Large intestine (tissue), 12 donors: ENCODE data around the gene ARVCF. TPM values are rescaled to one million over a fixed set of nuclear protein-coding genes. Genes with fewer than 3 reads are reported as not detected.

ENCODE experiments used
- DNase-seq, 2 donors: peaks; one replicate each; pipeline versions ENCODE4 v3.0.0 to v3.0.0-alpha.2; 2013
- H3K27ac ChIP-seq: one replicate; pipeline ENCODE4 v1.5.1; 2013; ENCODE audit warnings: low read length
- H3K27me3 ChIP-seq: 2 replicates; pipeline ENCODE4 v1.6.1; 2013; ENCODE audit warnings: low read length; ENCODE audit not compliant: control insufficient read depth, insufficient read depth
- H3K36me3 ChIP-seq: 2 replicates; pipeline ENCODE4 v1.6.1; 2013; ENCODE audit warnings: low read length; ENCODE audit not compliant: control insufficient read depth, insufficient read depth
- H3K4me1 ChIP-seq: one replicate; pipeline ENCODE4 v1.6.1; 2013; ENCODE audit warnings: low read length; ENCODE audit not compliant: control insufficient read depth, insufficient read depth
- H3K4me3 ChIP-seq: one replicate; pipeline ENCODE4 v1.5.1; 2013; ENCODE audit warnings: low read length
- H3K9me3 ChIP-seq: one replicate; pipeline ENCODE4 v1.6.1; 2013; ENCODE audit warnings: mild to moderate bottlenecking, low read depth, low read length, moderate library complexity; ENCODE audit not compliant: control insufficient read depth
- WGBS: methylation state at CpG from one replicate; pipeline ENCODE4 v1.1.5; 2013; ENCODE audit warnings: low lambda C conversion rate; ENCODE audit not compliant: insufficient coverage; 5-methylcytosine and 5-hydroxymethylcytosine counted together
- long read RNA-seq, 11 donors: transcript quantifications; one replicate each; lab custom pipeline, GENCODE V29; 2026
- polyA plus RNA-seq: library from polyadenylated mRNA; unstranded; fragments of 120-200 nt; gene quantifications from one replicate; pipeline ENCODE4 v1.2.1, GENCODE V29; 2013

The ARVCF gene
- 21.8 TPM for polyA plus RNA-seq
- long read RNA-seq, donor 1 = 0 reads
- long read RNA-seq, donor 2 = 0 reads
- long read RNA-seq, donor 3 = 0 reads
- long read RNA-seq, donor 4 = 0 reads
- long read RNA-seq, donor 5 = 0 reads
- long read RNA-seq, donor 6 = 0 reads
- long read RNA-seq, donor 7, partial matches to known transcripts = 12 of 12 reads
- long read RNA-seq, donor 7, other reads (novel, unspliced or antisense) = 0 of 12 reads
- long read RNA-seq, donor 8 = 0 reads
- long read RNA-seq, donor 9 = 0 reads
- long read RNA-seq, donor 10 = 0 reads
- long read RNA-seq, donor 11 = 0 reads

- peaks cover 29% of the 10 kb centered on the region for H3K4me1 ChIP-seq
- no peak within 1 kb of the TSS for H3K27ac ChIP-seq
- peak; percentile 87 to 93 for DNase-seq
- H3K36me3 ChIP-seq = no peaks in the 10 kb centered on the region
- peaks cover 43% of the 10 kb centered on the region for H3K27me3 ChIP-seq
- no peaks in the 10 kb centered on the region for H3K9me3 ChIP-seq
- H3K4me3 ChIP-seq = peak within 1 kb of the TSS; percentile 56
- no CpG with 5 or more reads among the region's 79 CpGs for WGBS
Measured at GRCh38 chr22:20016734-20017621, at the start of gene ARVCF. Gene ARVCF, minus strand, starts transcription at chr22:20016823. Its CDS starts 26,029 bp downstream, at chr22:19990794.

- no peak overlapping the region for H3K27ac ChIP-seq
- H3K9me3 ChIP-seq = no peaks in the 10 kb centered on the region
- H3K36me3 ChIP-seq = peaks cover 28% of the 10 kb centered on the region
- WGBS = no CpG with 5 or more reads among the region's 14 CpGs
- no peak overlapping the region for H3K4me3 ChIP-seq
- H3K4me1 ChIP-seq = no peaks in the 10 kb centered on the region
- no peaks in the 10 kb centered on the region for H3K27me3 ChIP-seq
- DNase-seq = no peak
Measured at GRCh38 chr22:20065896-20066616, 49.4 kb upstream of the ARVCF start.

GRCh38 chr22:20064545-20065262 is 48.1 kb upstream of the ARVCF start:
- H3K4me3 ChIP-seq = no peak overlapping the region
- H3K27me3 ChIP-seq = no peaks in the 10 kb centered on the region
- no CpG with 5 or more reads among the region's 18 CpGs for WGBS
- H3K27ac ChIP-seq = no peak overlapping the region
- no peaks in the 10 kb centered on the region for H3K4me1 ChIP-seq
- DNase-seq = no peak
- H3K36me3 ChIP-seq = peaks cover 29% of the 10 kb centered on the region
- H3K9me3 ChIP-seq = no peaks in the 10 kb centered on the region

- Histone ChIP-seq H3K9me3 (no peaks in the 10 kb centered on the region), H3K27ac (no peak overlapping the region), H3K4me3 (no peak overlapping the region), H3K4me1 (no peaks in the 10 kb centered on the region), H3K27me3 (no peaks in the 10 kb centered on the region), H3K36me3 (peaks cover 29% of the 10 kb centered on the region)
- no peak for DNase-seq
- WGBS = no CpG with 5 or more reads among the region's 3 CpGs
Measured at GRCh38 chr22:20064140-20064480, 47.5 kb upstream of the ARVCF start.

GRCh38 chr22:20063271-20064139 is 46.9 kb upstream of the ARVCF start:
- WGBS = no CpG with 5 or more reads among the region's 27 CpGs

GRCh38 chr22:20062766-20063083 is 46.1 kb upstream of the ARVCF start:
- Histone ChIP-seq H3K4me1 (no peaks in the 10 kb centered on the region), H3K27ac (no peak overlapping the region), H3K27me3 (no peaks in the 10 kb centered on the region), H3K4me3 (no peak overlapping the region), H3K9me3 (no peaks in the 10 kb centered on the region), H3K36me3 (peaks cover 29% of the 10 kb centered on the region)
- no CpG with 5 or more reads among the region's 11 CpGs for WGBS
- DNase-seq = no peak

More at GRCh38 chr22:20063271-20064139, 46.9 kb upstream of the ARVCF start:
- H3K4me3 ChIP-seq = no peak overlapping the region
- H3K27ac ChIP-seq = no peak overlapping the region
- no peaks in the 10 kb centered on the region for H3K4me1 ChIP-seq
- no peaks in the 10 kb centered on the region for H3K27me3 ChIP-seq
- DNase-seq = no peak
- no peaks in the 10 kb centered on the region for H3K9me3 ChIP-seq
- peaks cover 29% of the 10 kb centered on the region for H3K36me3 ChIP-seq

- H3K9me3 ChIP-seq = no peaks in the 10 kb centered on the region
- H3K36me3 ChIP-seq = peaks cover 29% of the 10 kb centered on the region
- H3K27ac ChIP-seq = no peak overlapping the region
- no peak for DNase-seq
- no CpG with 5 or more reads among the region's 18 CpGs for WGBS
- H3K27me3 ChIP-seq = no peaks in the 10 kb centered on the region
- H3K4me3 ChIP-seq = no peak overlapping the region
- H3K4me1 ChIP-seq = no peaks in the 10 kb centered on the region
Measured at GRCh38 chr22:20062043-20062765, 45.6 kb upstream of the ARVCF start.

GRCh38 chr22:20061481-20061861 is 44.8 kb upstream of the ARVCF start:
- Histone ChIP-seq H3K36me3 (peaks cover 34% of the 10 kb centered on the region), H3K4me3 (no peak overlapping the region), H3K27ac (no peak overlapping the region), H3K4me1 (no peaks in the 10 kb centered on the region), H3K27me3 (no peaks in the 10 kb centered on the region), H3K9me3 (no peaks in the 10 kb centered on the region)
- no CpG with 5 or more reads among the region's 11 CpGs for WGBS
- DNase-seq = no peak
